Hepatocyte (in vitro differentiated cells): Measurements from ENCODE around the gene TMEM86B. TPM values are rescaled to one million over a fixed set of nuclear protein-coding genes. Genes with fewer than 3 reads are reported as not detected.

Experiments
- DNase-seq: peaks from one replicate; pipeline ENCODE4 v3.0.0-alpha.2; 2016; ENCODE audit warnings: low spot score
- H2AFZ ChIP-seq: fragments of 200-600 bp; sonication (generic); 2 replicates; pipeline ENCODE4 v1.6.0; 2016; ENCODE audit warnings: antibody characterized with exemption, mild to moderate bottlenecking
- H3K27ac ChIP-seq: fragments of 200-600 bp; sonication (generic); 2 replicates; pipeline ENCODE4 v1.5.1; 2016; ENCODE audit warnings: mild to moderate bottlenecking
- H3K27me3 ChIP-seq: fragments of 200-600 bp; sonication (generic); 2 replicates; pipeline ENCODE4 v1.6.1; 2016
- H3K36me3 ChIP-seq: fragments of 200-600 bp; sonication (generic); replicated peaks from 2 replicates; pipeline ENCODE4 v1.5.1; 2016; ENCODE audit warnings: low read depth; ENCODE audit not compliant: insufficient read depth
- H3K4me1 ChIP-seq: fragments of 200-600 bp; sonication (generic); 2 replicates; pipeline ENCODE4 v1.5.1; 2016; ENCODE audit warnings: mild to moderate bottlenecking, moderate library complexity; ENCODE audit not compliant: insufficient read depth
- H3K4me2 ChIP-seq: fragments of 200-600 bp; sonication (generic); 2 replicates; pipeline ENCODE4 v1.6.0; 2016
- H3K4me3 ChIP-seq: fragments of 200-600 bp; sonication (generic); 2 replicates; pipeline ENCODE4 v1.5.1; 2016; ENCODE audit warnings: mild to moderate bottlenecking
- H3K79me2 ChIP-seq: fragments of 200-600 bp; sonication (generic); 2 replicates; pipeline ENCODE4 v1.6.0; 2017; ENCODE audit warnings: mild to moderate bottlenecking
- H3K9me2 ChIP-seq: fragments of 200-600 bp; sonication (generic); replicated peaks from 2 replicates; pipeline ENCODE4 v1.6.0; 2017; ENCODE audit warnings: mild to moderate bottlenecking; ENCODE audit not compliant: insufficient read depth
- H3K9me3 ChIP-seq: fragments of 200-600 bp; sonication (generic); 2 replicates; pipeline ENCODE4 v1.5.1; 2016; ENCODE audit warnings: low read depth, mild to moderate bottlenecking
- H4K20me1 ChIP-seq: fragments of 200-600 bp; sonication (generic); 2 replicates; pipeline ENCODE4 v1.6.0; 2016; ENCODE audit warnings: mild to moderate bottlenecking; ENCODE audit not compliant: insufficient read depth, poor library complexity, severe bottlenecking
- CTCF ChIP-seq: fragments of 200-600 bp; sonication (generic); IDR thresholded peaks from 2 replicates; pipeline ENCODE4 v1.5.1; 2016; ENCODE audit warnings: antibody characterized with exemption, mild to moderate bottlenecking; ENCODE audit not compliant: poor library complexity
- EZH2 ChIP-seq: fragments of 200-600 bp; sonication (generic); IDR thresholded peaks from 2 replicates; pipeline ENCODE4 v1.6.1; 2016; ENCODE audit warnings: antibody characterized with exemption, mild to moderate bottlenecking, borderline replicate concordance
- EZH2phosphoT487 ChIP-seq: fragments of 200-600 bp; sonication (generic); IDR thresholded peaks from one replicate; pipeline ENCODE4 v1.6.1; 2018; ENCODE audit warnings: antibody characterized with exemption, mild to moderate bottlenecking, low read depth, moderate library complexity; ENCODE audit not compliant: unreplicated experiment, severe bottlenecking
- WGBS: methylation state at CpG from one replicate; pipeline ENCODE4 v1.1.6; 2016; ENCODE audit warnings: low lambda C conversion rate; ENCODE audit errors: missing lambda C conversion rate; 5-methylcytosine and 5-hydroxymethylcytosine counted together
- polyA plus RNA-seq: library from polyadenylated mRNA; unstranded; fragments of >200 nt; fragmentation: Nextera tagmentation; extraction: Ambion mirVana; gene quantifications from 2 replicates; pipeline ENCODE4 v1.2.1, GENCODE V29; 2016
- total RNA-seq: library from RNA; depleted of rRNA; stranded (reverse); fragments of >200 nt; gene quantifications from 2 replicates; pipeline ENCODE4 v1.2.3, GENCODE V29; 2014

TMEM86B gene
- total and polyA plus RNA-seq, 2 experiments from 2014 or later: 21.1 to 62.3 TPM

- Histone ChIP-seq H3K79me2 (peaks cover 8% of the 10 kb centered on the region), H3K27ac (no peak overlapping the region), H4K20me1 (peaks cover 22% of the 10 kb centered on the region), H3K4me2 (no peak overlapping the region), H3K9me2 (no peaks in the 10 kb centered on the region), H3K9me3 (no peaks in the 10 kb centered on the region), H3K27me3 (no peaks in the 10 kb centered on the region), H2AFZ (no peak overlapping the region), H3K4me3 (no peak overlapping the region), H3K4me1 (no peaks in the 10 kb centered on the region), H3K36me3 (no peaks in the 10 kb centered on the region)
- DNase-seq: no peak
- 92% methylated on average over 7 of the region's 7 CpGs for WGBS
- TF ChIP-seq CTCF (no peak), EZH2 (no peak), EZH2phosphoT487 (no peak)
Measured at GRCh38 chr19:55242517-55242916, 14.0 kb upstream of the TMEM86B start.

- Histone ChIP-seq H2AFZ (no peak overlapping the region), H3K9me2 (no peaks in the 10 kb centered on the region), H3K27ac (no peak overlapping the region), H4K20me1 (peaks cover 16% of the 10 kb centered on the region), H3K4me1 (no peaks in the 10 kb centered on the region), H3K36me3 (no peaks in the 10 kb centered on the region), H3K79me2 (peaks cover 2% of the 10 kb centered on the region), H3K4me3 (no peak overlapping the region), H3K27me3 (no peaks in the 10 kb centered on the region), H3K9me3 (no peaks in the 10 kb centered on the region), H3K4me2 (no peak overlapping the region)
- TF ChIP-seq EZH2 (no peak), CTCF (no peak), EZH2phosphoT487 (no peak)
- no peak for DNase-seq
- 98% methylated on average over 14 of the region's 16 CpGs for WGBS
Measured at GRCh38 chr19:55241935-55242464, 13.4 kb upstream of the TMEM86B start.

- no peaks in the 10 kb centered on the region for H3K79me2 ChIP-seq
- H3K27me3 ChIP-seq: no peaks in the 10 kb centered on the region
- no peak overlapping the region for H2AFZ ChIP-seq
- peaks cover 10% of the 10 kb centered on the region for H4K20me1 ChIP-seq
- H3K4me2 ChIP-seq: no peak overlapping the region
- no peaks in the 10 kb centered on the region for H3K4me1 ChIP-seq
- H3K27ac ChIP-seq: no peak overlapping the region
- no peaks in the 10 kb centered on the region for H3K36me3 ChIP-seq
- WGBS: 98% methylated on average over 35 of the region's 37 CpGs
- TF ChIP-seq EZH2: no peak
- TF ChIP-seq CTCF: no peak
- no peak for TF ChIP-seq EZH2phosphoT487
- no peak for DNase-seq
- no peaks in the 10 kb centered on the region for H3K9me3 ChIP-seq
- H3K9me2 ChIP-seq: no peaks in the 10 kb centered on the region
- H3K4me3 ChIP-seq: no peak overlapping the region
Measured at GRCh38 chr19:55241143-55241934, 12.8 kb upstream of the TMEM86B start.
